GM21825 (cell line): ENCODE data around the gene GSTO1.

Experiments
- ATAC-seq: cut with Tn5 transposase; IDR thresholded peaks from one replicate; pipeline ENCODE4 v1.9.1; 2021; ENCODE audit warnings: mild to moderate bottlenecking, moderate library complexity; ENCODE audit not compliant: unreplicated experiment

The GSTO1 gene

DNA sequence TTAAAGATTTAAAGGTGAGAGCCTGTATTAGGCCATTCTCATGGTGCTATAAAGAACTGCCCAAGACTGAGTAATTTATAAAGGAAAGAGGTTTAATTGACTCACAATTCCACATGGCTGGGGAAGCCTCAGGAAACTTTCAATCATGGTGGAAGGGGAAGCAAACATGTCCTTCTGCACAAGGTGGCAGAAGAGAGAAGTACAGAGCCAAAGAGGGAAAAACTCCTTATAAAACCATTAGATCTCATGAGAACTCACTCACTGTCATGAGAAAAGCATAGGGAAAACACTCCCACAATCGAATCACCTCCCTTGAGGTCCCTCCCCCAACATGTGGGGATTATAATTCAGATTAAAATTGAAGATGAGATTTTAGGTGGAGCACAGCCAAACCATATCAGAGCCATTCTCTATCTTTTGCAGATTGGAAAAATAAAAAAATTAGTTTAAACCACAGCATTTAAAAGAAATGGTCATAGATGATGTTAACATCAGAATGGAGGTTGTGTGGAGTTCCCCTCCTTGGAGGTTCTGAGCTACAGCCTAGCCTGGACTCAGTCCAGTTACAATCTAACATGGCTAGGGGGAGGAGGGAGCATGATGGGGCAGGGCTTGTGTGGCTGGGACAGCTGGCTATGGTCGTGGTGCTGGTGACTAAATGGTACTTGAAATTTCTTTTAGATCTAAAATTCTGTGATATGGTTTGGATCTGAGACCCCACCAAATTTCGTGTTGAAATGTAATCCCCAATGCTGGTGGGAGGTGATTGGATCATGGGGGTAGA lies 47.4 kb downstream of the GSTO1 start:
- ATAC-seq: no peak

DNA sequence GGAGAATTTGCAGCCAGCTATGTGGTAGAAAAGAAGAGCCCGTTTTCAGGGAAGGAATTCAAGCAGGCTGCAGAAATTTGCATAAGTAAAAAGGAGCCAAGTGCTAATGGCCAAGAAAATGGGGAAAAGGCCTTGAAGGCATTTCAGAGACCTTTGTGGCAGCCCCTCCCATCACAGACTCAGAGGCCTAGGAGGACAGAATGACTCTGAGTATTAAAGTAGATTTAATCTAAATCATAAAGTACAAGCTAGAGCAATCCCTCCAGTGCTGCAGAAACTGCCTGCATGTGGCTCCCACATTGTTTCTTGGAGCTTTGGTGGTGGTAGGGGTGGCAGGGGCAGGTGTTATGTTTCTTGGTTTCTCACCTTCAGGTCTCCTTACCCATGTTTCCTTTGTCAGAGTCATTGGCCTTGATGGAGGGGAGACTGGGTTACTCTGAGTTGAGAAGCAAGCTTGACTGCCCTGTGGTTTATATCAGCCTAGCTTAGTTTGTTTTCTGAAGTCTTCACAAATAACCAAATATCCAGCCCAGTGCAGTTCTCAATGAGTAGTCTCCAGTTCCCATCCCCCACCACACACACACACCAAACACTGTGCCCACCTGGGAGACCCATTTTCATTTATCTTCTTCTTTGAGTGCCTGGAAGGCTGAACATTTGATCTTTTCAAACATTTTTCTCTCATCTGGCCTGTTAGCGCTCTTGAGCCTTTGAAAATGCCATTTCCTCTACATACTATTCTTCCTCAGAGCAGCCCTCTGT lies 49.1 kb downstream of the GSTO1 start:
- no peak for ATAC-seq

DNA sequence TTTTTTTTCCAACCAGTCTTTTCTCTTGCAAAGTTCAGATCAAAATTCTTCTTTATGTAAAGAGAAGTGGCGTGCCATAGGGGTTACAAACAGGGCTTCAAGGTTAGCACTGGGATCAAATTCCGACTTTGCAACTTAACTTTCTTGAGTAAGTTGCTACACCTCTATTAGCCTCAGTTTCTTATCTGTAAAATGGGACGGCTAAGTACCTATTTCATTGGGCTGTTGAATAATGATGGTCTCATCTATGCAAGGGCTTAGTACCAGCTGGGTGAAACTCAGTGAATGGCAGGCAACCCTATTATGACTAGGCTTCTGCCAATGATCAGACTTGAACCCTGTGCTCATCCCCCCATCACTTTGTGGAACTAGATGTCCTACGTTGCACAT lies 49.7 kb downstream of the GSTO1 start:
- no peak for ATAC-seq

DNA sequence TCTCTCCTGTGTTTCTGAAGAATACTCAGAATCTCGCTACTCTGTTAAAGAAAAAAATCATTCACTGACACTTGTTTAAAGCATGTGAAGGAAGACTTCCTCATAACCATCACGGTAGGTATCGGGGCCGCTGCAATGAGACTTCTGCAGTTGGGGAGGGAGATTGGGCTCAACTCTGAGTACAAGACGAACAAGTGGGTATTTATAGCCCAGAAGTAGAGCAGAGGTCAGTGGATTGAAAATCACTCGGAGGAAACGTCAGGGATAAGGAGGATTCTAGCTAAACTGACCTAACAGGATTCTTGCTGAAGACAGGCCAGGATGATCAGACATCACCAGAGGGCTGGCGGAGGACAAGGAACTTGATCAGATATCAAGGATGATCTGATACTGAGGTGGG lies 50.2 kb downstream of the GSTO1 start:
- no peak for ATAC-seq

DNA sequence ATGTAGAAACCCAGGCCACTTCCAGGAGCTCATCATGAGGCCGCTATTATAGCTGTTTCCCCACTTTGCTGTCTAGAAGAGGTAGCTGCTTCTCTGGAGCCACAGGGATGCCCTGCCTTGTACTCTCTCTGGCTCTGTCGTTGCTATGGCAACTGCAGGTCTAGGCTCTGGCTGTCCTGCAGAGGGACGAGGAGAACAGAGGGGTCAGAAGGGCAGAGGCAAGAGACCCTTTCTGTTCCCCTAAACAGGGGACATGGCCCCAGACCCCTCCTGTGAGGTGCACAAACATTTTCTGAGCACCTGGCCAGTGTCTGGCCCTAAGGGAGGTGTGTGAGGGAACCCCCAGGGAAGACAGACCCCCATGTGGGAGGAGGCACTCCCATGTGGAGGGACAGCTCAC lies 52.2 kb downstream of the GSTO1 start:
- ATAC-seq: no peak

DNA sequence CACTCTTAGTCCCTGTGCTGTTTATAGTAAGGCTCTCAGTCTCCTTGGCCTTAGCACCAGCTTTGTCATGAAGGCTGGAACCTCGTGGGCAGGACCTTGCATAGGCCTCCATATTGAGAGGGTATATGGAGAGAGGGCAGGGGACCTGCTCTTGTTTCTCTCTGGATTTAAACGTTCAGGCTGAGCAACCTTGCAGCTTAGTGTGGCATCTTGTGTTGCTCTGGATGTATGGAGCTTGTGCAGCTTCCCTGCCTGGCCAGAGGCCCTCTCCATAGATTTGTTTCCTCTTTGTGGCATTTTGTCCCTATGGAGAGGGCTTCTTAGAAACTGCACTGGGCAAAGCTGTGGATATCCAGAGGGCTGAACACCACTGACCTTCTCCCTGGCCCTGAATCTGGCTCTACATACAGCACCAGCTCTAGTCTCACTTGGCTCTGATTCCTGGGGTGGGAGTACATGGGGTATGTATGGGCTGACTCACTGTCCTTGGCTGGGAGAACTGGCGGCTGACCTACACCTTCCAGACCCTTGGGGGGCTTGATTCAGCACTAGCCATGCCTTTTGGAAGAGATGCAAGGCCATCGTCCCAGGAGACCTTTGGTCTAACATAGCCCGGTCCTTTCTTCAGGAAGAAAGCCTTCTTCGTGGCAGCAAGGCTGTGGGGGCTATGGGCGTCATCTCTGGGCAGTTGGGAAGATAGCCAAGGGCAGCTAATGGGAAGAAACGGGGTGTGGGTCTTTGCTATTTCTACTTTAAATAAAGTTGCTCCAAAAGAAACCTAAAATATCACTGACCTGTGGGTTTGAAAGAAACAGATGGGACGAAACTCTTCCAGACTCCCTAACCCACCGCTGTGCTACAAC lies 53.1 kb downstream of the GSTO1 start:
- ATAC-seq: no peak

DNA sequence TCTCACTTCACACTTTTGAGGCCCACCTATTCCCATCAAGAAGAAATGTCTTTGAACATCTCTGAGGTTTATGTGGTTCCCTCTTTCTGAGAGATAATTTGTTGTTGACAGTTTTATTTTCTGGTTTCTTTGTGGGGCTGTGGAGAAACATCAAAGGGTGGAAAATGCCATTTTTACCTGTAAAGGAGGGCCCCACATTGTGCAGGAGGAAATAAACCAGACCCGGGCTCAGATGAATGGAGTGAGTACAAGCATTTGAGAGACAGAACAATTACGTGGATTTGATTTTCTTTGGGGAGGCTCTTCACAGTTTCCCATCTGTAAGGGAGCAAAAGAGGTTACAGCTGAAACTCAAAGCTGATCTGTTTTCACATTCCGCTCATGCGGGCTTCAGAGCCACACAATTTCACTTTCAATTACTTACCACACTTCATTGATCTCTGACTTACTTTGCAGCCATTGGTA lies 53.8 kb downstream of the GSTO1 start:
- ATAC-seq: peak; percentile 69

DNA sequence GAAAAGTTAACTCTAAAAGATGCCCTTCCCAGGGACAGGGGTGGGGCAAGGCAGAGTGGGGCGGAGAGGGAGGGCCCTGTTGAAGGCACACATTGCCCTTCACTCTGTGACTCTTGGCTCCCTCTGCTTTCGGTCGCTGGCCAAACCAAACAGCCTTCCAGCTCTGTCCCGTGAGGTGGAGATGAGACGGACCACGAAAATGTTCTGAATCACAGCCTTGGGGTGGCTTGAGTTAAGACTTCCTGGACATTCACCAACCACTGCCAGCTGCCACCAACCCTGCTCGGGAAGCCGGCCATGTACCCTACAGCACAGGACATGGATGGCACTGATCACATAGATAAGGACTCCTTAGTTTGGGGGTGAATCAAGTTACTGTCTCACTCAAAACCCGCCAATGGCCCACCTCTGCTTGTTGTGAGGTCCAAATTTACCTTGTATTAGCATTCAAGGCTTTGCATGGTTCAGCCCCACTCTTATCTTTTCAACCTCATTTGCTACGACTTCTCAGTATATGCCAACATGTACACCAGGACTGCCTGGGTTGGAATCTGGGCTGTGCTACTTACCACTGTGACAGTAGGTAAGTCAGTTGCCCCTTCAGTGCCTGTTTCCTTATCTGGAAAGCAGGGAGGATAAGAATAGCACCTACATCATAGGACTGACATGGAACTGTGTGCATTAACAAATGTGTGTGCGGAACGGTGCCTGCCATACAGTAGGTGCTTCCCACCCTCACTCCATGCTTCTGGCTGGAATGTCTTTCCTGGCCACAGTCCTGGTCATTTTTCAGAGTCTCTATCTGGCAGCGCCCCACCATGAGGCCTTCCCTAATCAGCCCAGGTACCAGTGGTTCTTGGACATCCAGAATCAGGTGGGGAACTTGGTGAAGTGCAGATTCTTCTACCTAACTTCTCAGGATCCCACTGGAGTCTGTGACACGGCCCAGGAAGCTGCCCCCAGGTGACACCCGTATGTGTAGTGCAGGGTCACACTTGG lies 55.6 kb downstream of the GSTO1 start:
- no peak for ATAC-seq

DNA sequence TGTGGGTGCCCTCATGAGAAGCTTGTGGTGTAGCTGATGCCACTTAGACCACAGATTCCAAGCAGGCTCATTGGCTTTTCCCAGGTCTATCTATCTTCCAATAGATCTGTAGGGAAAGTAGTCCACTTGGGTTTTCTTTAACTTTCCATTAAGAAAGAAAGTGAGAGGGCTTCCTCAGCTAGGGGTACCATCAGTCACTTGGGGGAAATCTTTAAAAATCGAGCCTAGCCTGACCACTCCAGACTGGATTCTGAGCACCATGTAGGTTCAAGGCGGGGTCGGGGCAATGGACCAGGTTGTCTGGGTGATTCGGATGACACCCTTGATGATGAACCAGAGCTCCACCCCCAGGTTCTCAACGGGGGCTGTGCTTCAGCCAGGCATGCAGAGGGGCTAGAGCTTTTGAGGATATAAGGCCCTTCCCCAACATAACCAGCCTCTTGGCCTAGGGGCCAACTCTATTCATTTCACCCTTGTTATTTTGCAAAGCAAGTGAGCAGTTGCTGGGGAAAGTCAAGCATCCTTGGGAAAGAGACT lies 56.6 kb downstream of the GSTO1 start:
- no peak for ATAC-seq

DNA sequence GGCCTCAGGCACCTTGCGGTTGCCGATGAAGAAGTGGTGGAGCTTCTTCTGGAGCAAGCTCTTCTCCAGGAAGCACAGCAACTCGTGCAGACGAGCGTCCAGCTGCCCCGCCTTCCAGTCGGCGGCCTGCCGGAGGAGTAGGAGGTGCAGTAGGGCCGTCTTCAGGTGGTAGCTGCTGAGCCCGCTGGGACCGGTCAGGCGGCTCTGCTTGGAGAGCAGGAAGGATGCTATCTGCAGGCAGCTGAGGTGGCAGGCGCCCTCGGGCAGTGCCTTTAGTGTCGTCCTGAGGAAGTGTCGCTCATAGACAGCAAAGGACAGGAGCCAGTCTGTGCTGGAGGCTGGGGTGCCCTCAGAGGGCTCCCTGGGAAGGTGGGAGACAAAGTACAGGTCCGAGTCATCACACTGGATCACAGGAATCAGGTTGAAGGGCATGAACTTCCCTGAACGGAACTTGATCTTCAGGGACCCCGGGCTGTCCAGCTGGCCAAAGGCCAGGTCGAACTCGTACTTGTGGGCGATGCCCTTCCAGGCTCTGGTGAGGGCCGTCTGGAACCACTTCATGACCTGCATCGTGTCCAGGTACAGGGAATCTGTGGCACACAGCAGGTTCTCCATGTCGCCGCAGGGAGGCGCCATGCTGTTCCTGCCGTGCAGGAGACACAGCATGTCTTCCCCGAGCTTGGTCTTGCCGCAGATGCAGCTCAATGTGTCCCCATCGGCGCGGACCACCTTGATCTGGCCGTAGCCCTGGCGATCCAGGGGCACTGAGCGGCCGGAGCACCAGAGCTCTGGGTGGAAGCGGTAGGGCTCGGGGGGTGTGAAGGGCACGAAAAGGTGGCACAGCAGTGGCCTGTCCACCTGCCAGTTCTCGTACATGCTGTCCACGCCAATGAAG lies 60.1 kb downstream of the GSTO1 start:
- no peak for ATAC-seq

DNA sequence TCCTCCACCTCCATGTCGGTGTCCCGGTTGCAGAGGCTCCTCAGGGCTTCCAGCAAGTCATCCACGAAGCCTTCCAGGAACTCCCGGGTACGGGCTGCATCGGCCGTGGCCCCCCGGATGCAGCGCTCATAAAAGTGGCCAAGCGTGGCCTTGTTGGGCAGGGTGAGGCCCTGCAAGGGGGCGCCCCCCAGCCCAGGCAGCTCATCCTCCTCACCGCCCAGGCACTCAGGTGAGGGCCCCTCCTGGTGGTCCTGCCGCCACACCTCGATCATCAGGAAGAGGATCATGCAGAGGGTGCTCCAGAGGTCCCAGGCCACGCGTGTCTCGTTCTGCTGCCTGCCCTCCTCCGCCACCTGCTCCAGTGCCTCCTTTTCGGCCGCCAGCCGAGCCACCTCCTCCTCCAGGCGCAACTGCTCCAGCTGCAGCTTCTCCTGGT lies 60.8 kb downstream of the GSTO1 start:
- no peak for ATAC-seq

DNA sequence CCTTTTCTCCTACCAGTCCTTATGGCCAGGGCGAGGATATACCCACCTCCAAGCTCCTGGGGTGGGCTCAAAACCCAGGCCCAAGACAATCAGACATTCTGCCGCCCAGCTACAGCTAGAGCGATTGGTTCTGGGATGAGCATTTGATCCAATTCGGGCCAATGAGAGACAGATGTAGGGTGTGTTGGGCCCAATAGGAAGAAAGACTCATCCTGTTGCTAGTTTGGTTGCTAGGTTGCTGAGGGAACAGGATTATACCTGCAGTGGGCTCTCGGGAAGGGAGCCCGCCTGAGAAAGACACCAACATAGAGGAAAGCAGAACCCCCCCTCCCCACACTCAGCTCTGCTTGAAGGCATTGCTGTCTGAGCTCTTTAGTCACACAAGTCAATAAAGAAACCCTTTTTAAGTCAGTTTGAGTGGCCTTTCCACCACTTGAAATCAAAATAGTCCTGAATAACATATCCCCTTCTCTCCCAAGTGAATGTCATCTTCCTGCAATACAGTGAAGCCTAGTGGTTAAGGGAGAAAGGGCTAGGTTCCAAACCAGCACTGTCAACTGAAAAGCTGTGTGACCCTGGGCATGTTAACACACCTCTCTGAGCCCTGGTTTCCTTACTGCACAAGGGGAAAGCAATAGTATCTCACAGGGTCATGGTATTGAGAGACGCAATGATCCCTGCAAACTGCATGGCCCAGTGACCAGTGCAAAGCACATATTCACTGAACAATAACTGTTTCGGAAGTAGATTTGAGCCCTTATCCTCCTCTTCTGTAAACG lies 61.8 kb downstream of the GSTO1 start:
- ATAC-seq: no peak
